GM18873 (cell line): ENCODE results near the gene MAF.
A peak's percentile ranks its signal among the peaks of the same experiment; 100 is the strongest.

Experiments
- ATAC-seq: cut with Tn5 transposase; IDR thresholded peaks from one replicate; pipeline ENCODE4 v1.9.1; 2021; ENCODE audit warnings: mild to moderate bottlenecking, moderate library complexity, moderate number of reproducible peaks; ENCODE audit not compliant: unreplicated experiment, low FRiP score

Gene MAF

GRCh38 chr16:79618041-79618691 lies 17.6 kb upstream of the MAF start:
- ATAC-seq = no peak

GRCh38 chr16:79613009-79613408 lies 12.5 kb upstream of the MAF start:
- ATAC-seq = no peak

- no peak for ATAC-seq
Observed at GRCh38 chr16:79612207-79612606, 11.7 kb upstream of the MAF start.

- no peak for ATAC-seq
Observed at GRCh38 chr16:79610771-79611170, 10.2 kb upstream of the MAF start.

GRCh38 chr16:79609861-79610260 lies 9.3 kb upstream of the MAF start:
- no peak for ATAC-seq

- no peak for ATAC-seq
Observed at GRCh38 chr16:79608976-79609375, 8.4 kb upstream of the MAF start.

GRCh38 chr16:79607587-79607986 lies 7.0 kb upstream of the MAF start:
- ATAC-seq = no peak

- no peak for ATAC-seq
Observed at GRCh38 chr16:79605999-79606398, 5.5 kb upstream of the MAF start.

- no peak for ATAC-seq
Observed at GRCh38 chr16:79603055-79603454, 2.5 kb upstream of the MAF start.

GRCh38 chr16:79602628-79603014 lies 2.1 kb upstream of the MAF start:
- no peak for ATAC-seq

GRCh38 chr16:79601931-79602627 lies 1.5 kb upstream of the MAF start:
- no peak for ATAC-seq

GRCh38 chr16:79601092-79601930 lies 774 bp upstream of the MAF start:
- no peak for ATAC-seq

- peak; percentile 37 for ATAC-seq
Observed at GRCh38 chr16:79599837-79600637, 500 bp downstream of the MAF start.

- ATAC-seq = no peak
Observed at GRCh38 chr16:79599256-79599836, 1.2 kb downstream of the MAF start.

GRCh38 chr16:79598348-79599181 lies 2.0 kb downstream of the MAF start:
- no peak for ATAC-seq

- ATAC-seq = no peak
Observed at GRCh38 chr16:79598063-79598347, 2.5 kb downstream of the MAF start.

- no peak for ATAC-seq
Observed at GRCh38 chr16:79597277-79598062, 3.1 kb downstream of the MAF start.

- no peak for ATAC-seq
Observed at GRCh38 chr16:79595931-79596450, 4.5 kb downstream of the MAF start.

- ATAC-seq = no peak
Observed at GRCh38 chr16:79595231-79595641, 5.3 kb downstream of the MAF start.
